ENCODE measurements around the gene RASGRP2.

Gene RASGRP2

GRCh38 chr11:64755681-64756361 lies 11.9 kb upstream of the RASGRP2 start:
- DNase-seq, result no peak

GRCh38 chr11:64754919-64755662 lies 11.1 kb upstream of the RASGRP2 start:
- no peak for DNase-seq

- DNase-seq, result no peak
These were observed 10.4 kb upstream of the RASGRP2 start for GRCh38 chr11:64754124-64754918.

GRCh38 chr11:64753380-64754123 lies 9.6 kb upstream of the RASGRP2 start:
- DNase-seq, result no peak

- no peak for DNase-seq
These were observed 9.1 kb upstream of the RASGRP2 start for GRCh38 chr11:64753019-64753379.

GRCh38 chr11:64752175-64752970 lies 8.4 kb upstream of the RASGRP2 start:
- no peak for DNase-seq

GRCh38 chr11:64751580-64751979 lies 7.6 kb upstream of the RASGRP2 start:
- DNase-seq, result no peak

GRCh38 chr11:64751136-64751535 lies 7.2 kb upstream of the RASGRP2 start:
- DNase-seq, result no peak

- no peak for DNase-seq
These were observed 6.6 kb upstream of the RASGRP2 start for GRCh38 chr11:64750361-64751054.

GRCh38 chr11:64747961-64748665 lies 4.2 kb upstream of the RASGRP2 start:
- no peak for DNase-seq

- no peak for DNase-seq
These were observed 2.5 kb upstream of the RASGRP2 start for GRCh38 chr11:64746486-64746885.

- DNase-seq, result peak; percentile 89
These were observed 1.8 kb upstream of the RASGRP2 start for GRCh38 chr11:64745521-64746328.

GRCh38 chr11:64745189-64745520 lies 1.2 kb upstream of the RASGRP2 start:
- DNase-seq, result peak; percentile 84

GRCh38 chr11:64744544-64745188 lies 724 bp upstream of the RASGRP2 start:
- peak; percentile 47 for DNase-seq

GRCh38 chr11:64742889-64743590 lies 902 bp downstream of the RASGRP2 start:
- peak; percentile 75 for DNase-seq

GRCh38 chr11:64742087-64742888 lies 1.7 kb downstream of the RASGRP2 start:
- DNase-seq, result no peak

GRCh38 chr11:64741375-64742086 lies 2.4 kb downstream of the RASGRP2 start:
- no peak for DNase-seq
